GM13976 (cell line): ENCODE data around the gene TCEANC2.
"Not testable (repeated sequence)": the region's sequence is repeated elsewhere in the genome, so short reads cannot be mapped to it uniquely, and the experiment has no call there.

Experiments
- DNase-seq: peaks from one replicate; pipeline ENCODE4 v3.0.0; 2012; ENCODE audit warnings: low spot score
- CTCF ChIP-seq: IDR thresholded peaks from 2 replicates; pipeline ENCODE4 v1.5.1; 2012; ENCODE audit warnings: borderline replicate concordance, mild to moderate bottlenecking; ENCODE audit not compliant: insufficient read depth; ENCODE audit errors: extremely low read depth, missing control alignments, control extremely low read depth
- in situ Hi-C: fragments of 300-500 bp; cut with MboI; formaldehyde crosslinking; loops from one replicate; pipeline ENCODE4 v1.12.0; 2022; ENCODE audit warnings: low sequenced_read_pairs, mixed read lengths, inconsistent platforms; ENCODE audit not compliant: unreplicated experiment

The TCEANC2 gene

GRCh38 chr1:54094001-54094729 is 40.8 kb downstream of the TCEANC2 start:
- in situ Hi-C loops, result no loop called here
- TF ChIP-seq CTCF, result no peak
- no peak for DNase-seq

- DNase-seq, in situ Hi-C loops: not testable (repeated sequence)
Observed at GRCh38 chr1:54094730-54095105, 41.3 kb downstream of the TCEANC2 start.

- DNase-seq, result no peak
- no peak for TF ChIP-seq CTCF
- in situ Hi-C loops, result no loop called here
Observed at GRCh38 chr1:54095546-54096226, 42.3 kb downstream of the TCEANC2 start.

GRCh38 chr1:54096227-54096876 is 42.9 kb downstream of the TCEANC2 start:
- no peak for TF ChIP-seq CTCF
- no peak for DNase-seq
- in situ Hi-C loops, result no loop called here

- DNase-seq, result no peak
- in situ Hi-C loops, result no loop called here
- TF ChIP-seq CTCF, result no peak
Observed at GRCh38 chr1:54096877-54097240, 43.5 kb downstream of the TCEANC2 start.

GRCh38 chr1:54099061-54099610 is 45.7 kb downstream of the TCEANC2 start:
- in situ Hi-C loops, result no loop called here

More at GRCh38 chr1:54099061-54099610, 45.7 kb downstream of the TCEANC2 start:
- no peak for TF ChIP-seq CTCF
- DNase-seq, result no peak
